GM12875 (cell line): ENCODE measurements around the gene MYO19.

ENCODE experiments used
- H3K4me3 ChIP-seq: one replicate; pipeline ENCODE4 v1.5.1; 2011; ENCODE audit warnings: low read depth, low read length, control low read depth
- TF ChIP-seq, protein P1 (sequence below): IDR thresholded peaks from 2 replicates; pipeline ENCODE4 v1.5.1; 2011; ENCODE audit warnings: low read depth, mild to moderate bottlenecking, control low read depth, inconsistent platforms, low read length, moderate library complexity, borderline replicate concordance; ENCODE audit not compliant: insufficient read depth

Gene MYO19

DNA sequence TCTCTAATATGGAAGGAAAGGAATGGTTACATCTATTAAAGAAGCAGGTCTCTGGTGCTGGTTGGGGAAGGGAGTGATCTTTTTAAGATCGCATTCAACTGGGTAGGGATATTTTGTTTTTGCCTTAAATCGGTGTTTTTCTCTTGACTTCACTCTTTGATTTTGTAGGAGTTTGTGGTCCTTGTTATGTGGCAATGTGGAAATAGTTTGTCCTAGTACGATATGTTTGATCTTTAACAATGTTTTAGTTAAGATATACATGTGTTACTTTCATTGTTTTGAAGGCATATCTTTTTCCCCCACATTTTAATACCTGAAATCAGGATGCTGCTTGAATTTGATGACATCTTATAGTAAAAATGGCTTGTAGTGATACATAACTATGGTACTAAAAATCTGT lies 18.8 kb upstream of the MYO19 start:
- TF ChIP-seq, protein P1, sequence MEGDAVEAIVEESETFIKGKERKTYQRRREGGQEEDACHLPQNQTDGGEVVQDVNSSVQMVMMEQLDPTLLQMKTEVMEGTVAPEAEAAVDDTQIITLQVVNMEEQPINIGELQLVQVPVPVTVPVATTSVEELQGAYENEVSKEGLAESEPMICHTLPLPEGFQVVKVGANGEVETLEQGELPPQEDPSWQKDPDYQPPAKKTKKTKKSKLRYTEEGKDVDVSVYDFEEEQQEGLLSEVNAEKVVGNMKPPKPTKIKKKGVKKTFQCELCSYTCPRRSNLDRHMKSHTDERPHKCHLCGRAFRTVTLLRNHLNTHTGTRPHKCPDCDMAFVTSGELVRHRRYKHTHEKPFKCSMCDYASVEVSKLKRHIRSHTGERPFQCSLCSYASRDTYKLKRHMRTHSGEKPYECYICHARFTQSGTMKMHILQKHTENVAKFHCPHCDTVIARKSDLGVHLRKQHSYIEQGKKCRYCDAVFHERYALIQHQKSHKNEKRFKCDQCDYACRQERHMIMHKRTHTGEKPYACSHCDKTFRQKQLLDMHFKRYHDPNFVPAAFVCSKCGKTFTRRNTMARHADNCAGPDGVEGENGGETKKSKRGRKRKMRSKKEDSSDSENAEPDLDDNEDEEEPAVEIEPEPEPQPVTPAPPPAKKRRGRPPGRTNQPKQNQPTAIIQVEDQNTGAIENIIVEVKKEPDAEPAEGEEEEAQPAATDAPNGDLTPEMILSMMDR = no peak
- H3K4me3 ChIP-seq = no peak overlapping the region

DNA sequence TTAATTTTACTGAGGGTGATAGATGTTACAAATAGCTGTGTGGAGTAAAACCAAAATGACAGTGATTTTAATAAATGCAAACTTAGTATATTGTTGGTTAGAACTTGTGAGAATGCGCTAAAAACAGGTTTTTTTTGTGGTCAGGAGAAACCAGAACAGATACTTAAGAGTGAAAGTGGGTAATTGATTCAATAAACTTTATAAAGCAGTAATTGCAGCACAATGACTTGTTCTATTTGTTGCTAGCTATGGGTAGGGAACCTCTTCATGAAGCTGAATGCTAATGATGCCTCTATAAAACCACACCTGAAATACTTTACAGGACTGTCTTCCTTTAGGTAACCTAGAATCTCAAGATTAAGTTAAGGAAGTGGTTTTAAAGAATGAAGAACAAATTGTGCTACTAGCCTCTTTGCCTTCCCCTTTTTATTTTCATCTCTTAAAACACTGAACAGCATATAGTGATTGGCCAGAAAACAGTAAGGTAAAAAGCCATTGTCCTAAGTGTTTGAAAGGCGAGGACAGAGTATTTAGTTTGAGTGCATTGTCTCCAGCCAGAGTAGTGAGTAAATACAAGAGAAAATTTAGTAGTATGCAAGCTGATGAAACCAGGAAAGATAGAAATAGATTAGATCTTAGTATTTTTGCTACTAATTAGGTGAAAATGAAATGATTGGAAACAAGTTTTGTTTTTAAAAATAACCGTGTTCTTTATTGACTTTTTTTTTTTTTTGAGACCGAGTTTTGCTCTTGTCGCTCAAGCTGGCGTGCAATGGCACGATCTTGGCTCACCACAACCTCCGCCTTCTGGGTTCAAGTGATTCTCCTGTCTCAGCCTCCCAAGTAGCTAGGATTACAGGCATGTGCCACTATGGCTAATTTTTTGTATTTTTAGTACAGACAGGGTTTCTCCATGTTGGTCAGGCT lies 16.1 kb upstream of the MYO19 start:
- no peak overlapping the region for H3K4me3 ChIP-seq
- TF ChIP-seq, protein P1 = no peak

DNA sequence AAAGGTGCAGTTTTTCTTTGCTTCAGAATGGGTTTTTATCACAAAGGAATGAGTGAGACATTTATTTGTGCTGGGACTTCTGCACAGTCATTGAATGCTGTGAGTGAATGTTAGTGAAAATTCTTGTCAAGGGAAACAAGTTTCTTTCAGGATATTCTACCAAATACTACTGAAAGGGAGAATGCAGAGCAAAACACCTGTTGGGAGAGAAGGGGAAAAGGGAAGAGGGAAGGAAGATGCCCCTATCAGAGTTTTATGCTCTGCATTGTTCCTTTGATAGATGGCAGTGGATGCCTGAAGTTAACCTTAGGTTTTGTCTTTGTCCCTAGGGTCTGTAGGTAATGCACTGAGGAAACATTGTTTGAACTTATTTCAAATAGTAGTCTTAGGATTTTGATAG lies 13.1 kb upstream of the MYO19 start:
- TF ChIP-seq, protein P1 = no peak
- no peak overlapping the region for H3K4me3 ChIP-seq

DNA sequence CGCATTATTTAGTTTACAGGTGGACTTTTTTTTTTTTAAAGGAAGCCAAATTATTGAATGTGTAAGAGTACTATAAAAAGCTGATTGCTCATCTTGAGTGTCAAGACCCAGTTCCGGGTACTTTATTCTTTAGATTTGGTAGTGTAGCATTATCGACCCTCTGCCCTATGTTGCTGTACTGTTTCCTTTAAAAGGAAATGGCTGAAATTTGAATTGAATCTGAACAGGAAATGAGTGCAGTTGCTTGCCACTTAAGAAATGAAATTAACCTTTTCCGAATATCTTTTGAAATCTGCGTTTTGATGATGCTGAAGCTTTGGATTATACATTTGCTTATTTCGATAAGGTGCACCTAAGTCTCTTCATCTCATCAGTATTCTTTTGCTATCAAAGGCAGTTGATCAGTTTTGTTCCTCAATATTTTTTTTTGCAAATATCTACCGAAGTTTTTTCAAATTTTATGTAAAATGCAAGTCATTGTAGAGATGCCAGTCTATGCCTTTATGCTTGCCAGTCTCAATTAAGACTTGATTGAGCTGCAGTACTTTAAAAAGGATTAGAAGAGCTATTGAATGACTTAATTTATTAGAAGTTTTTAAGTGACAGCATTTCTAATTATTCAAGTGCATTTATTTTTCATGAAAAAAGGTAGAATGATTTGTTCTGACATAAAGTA lies 11.9 kb upstream of the MYO19 start:
- H3K4me3 ChIP-seq = peak overlapping the region; percentile 81
- TF ChIP-seq, protein P1 = no peak

DNA sequence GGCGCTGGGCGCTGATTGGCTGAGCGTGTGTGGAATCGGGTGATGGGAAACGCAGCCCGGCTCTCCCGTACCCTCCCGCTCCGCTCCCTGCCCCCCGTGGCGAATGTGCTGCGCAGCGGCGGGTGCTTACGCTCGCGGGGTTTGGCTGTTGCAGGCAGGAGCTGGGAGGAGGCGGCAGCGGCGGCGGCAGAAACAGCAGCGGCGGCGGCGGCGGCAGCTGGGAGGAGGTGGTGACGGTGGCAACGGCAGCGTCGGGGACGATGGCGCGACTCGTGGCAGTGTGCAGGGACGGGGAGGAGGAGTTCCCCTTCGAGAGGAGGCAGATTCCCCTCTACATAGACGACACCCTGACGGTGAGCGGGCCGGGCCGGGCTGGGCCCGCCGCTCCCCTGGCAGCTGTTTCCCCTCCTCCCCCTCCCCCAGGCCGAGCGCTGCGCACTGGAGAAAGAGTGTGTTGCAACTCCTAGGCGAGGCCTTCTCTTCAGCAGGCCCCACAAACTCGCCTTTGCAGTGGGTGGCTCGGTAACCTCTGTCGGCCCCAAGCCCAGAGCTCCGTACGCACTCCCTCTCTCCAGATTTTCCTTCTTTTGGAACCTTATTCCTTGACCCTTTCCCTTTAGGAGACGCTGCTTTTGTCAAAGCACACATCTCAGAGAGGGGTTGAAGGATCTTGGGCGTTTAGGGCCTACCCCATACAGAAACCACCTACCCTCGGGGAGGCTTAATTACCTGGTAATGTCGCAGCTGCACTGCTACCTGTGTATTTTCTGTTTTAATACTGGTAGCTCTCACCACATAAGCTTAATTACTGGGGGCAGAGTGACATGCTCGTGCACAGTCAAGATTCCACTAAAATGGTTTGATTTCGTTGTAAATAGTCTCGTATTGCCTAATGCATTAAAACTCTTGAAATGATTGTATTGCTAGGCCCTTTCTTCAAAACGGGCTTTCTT lies 11.1 kb upstream of the MYO19 start:
- H3K4me3 ChIP-seq = peak overlapping the region; percentile 81
- TF ChIP-seq, protein P1 = 0 out of 2 replicates have a peak, but pooled peaks have one; percentile 16

DNA sequence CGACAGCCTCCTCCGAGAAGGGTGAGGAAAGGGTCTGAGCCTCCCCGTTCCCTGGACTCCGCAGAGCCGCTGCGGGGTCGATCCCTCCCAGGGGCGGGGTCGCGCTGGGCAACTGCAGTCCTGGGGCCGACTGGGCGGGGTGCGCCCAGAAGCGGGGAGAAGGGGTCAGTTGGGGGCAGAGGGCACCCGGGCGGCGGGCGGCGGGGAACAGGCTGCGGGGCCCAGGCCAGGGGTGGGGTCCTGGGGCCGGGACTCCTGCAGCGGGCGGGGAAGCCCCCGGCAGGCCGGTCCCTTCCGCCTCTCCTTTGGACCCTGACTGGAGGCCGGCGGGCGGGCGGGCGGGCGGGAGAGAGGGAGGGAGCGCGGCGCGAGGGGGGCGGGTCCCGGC lies 10.4 kb upstream of the MYO19 start:
- TF ChIP-seq, protein P1 = no peak
- peak overlapping the region; percentile 81 for H3K4me3 ChIP-seq
